K562 (cell line): ENCODE measurements around the gene AASDH. TPM values are rescaled to one million over a fixed set of nuclear protein-coding genes. Genes with fewer than 3 reads are reported as not detected.

ENCODE experiments used
- ARID2 ChIP-seq: fragments of 450-650 bp; IDR thresholded peaks from 2 replicates; pipeline ENCODE4 v1.6.1; 2017; ENCODE audit warnings: antibody characterized with exemption, mild to moderate bottlenecking
- CBX5 ChIP-seq: IDR thresholded peaks from 2 replicates; pipeline ENCODE4 v1.6.1; 2014; ENCODE audit warnings: low read depth, borderline replicate concordance
- PHF21A ChIP-seq: fragments of 450-650 bp; IDR thresholded peaks from 2 replicates; pipeline ENCODE4 v1.6.1; 2017; ENCODE audit warnings: low read depth, borderline replicate concordance
- PML ChIP-seq: IDR thresholded peaks from 2 replicates; pipeline ENCODE4 v1.6.1; 2012; ENCODE audit warnings: low read length, inconsistent platforms
- RBM34 ChIP-seq: fragments of 200-400 bp; formaldehyde crosslinking; IDR thresholded peaks from 2 replicates; pipeline ENCODE4 v1.6.1; 2018; ENCODE audit warnings: low read length, borderline replicate concordance; ENCODE audit not compliant: insufficient read depth
- SP2 ChIP-seq: IDR thresholded peaks from 2 replicates; pipeline ENCODE4 v1.6.1; 2011; ENCODE audit warnings: mild to moderate bottlenecking, low read depth, low read length, moderate library complexity; ENCODE audit not compliant: poor library complexity, severe bottlenecking; ENCODE audit errors: extremely low read depth
- TAF1 ChIP-seq: IDR thresholded peaks from 2 replicates; pipeline ENCODE4 v1.6.1; 2011; ENCODE audit warnings: mild to moderate bottlenecking, low read length, moderate library complexity; ENCODE audit not compliant: insufficient read depth, control insufficient read depth, severe bottlenecking; ENCODE audit errors: extremely low read depth
- TAF9B ChIP-seq: fragments of 450-650 bp; IDR thresholded peaks from 2 replicates; pipeline ENCODE4 v1.6.1; 2018; ENCODE audit warnings: mild to moderate bottlenecking; ENCODE audit not compliant: partially characterized antibody
- ZFPM2 ChIP-seq: fragments of 250-450 bp; sonication (Bioruptor Pico); IDR thresholded peaks from 2 replicates; pipeline ENCODE4 v1.5.1; 2022; ENCODE audit warnings: mild to moderate bottlenecking
- ZNF184 ChIP-seq: sonication (generic); formaldehyde crosslinking; IDR thresholded peaks from 2 replicates; pipeline ENCODE4 v1.5.0; 2020; ENCODE audit warnings: missing genetic modification reagents
- polyA plus RNA-seq, 8 experiments: library from polyadenylated mRNA; depleted of rRNA in 4 of 8; stranded (reverse) in 5 of 8; unstranded in 3 of 8; fragments of >200 nt; fragmentation: Nextera tagmentation in 2 of 8; fragmentation: Illumina TruSeq in 1 of 8; extraction: Ambion mirVana in 2 of 8; extraction: Trizol in 1 of 8; gene quantifications; 2 replicates each; pipeline versions ENCODE4 v1.2.1 to v1.2.3, GENCODE V29; 2011 to 2014; ENCODE audit warnings: inconsistent platforms in 1 of 8, missing spikeins in 1 of 8
- total RNA-seq, 7 experiments: library from RNA; depleted of rRNA in 6 of 7; stranded (reverse); fragments of >200 nt in 6 of 7; fragmentation: Illumina TruSeq in 2 of 7; extraction: Trizol in 2 of 7; gene quantifications; 2 replicates each; pipeline versions ENCODE4 v1.2.1 to v1.2.3, GENCODE V29; 2011 to 2021; ENCODE audit warnings: low replicate concordance in 1 of 7
- TF ChIP-seq, protein P1 (sequence below): fragments of 200-800 bp; sonication (Bioruptor generic); IDR thresholded peaks from 2 replicates; pipeline ENCODE4 v1.6.1; 2017; ENCODE audit warnings: missing genetic modification characterization, missing compliant biosample characterization
- TF ChIP-seq, protein P2 (sequence below): sonication (generic); formaldehyde crosslinking; IDR thresholded peaks from 2 replicates; pipeline ENCODE4 v1.4.0; 2020; ENCODE audit warnings: mild to moderate bottlenecking, missing genetic modification reagents
- TF ChIP-seq, protein P3 (sequence below): sonication (generic); formaldehyde crosslinking; IDR thresholded peaks from 2 replicates; pipeline ENCODE4 v1.8.1; 2022; ENCODE audit warnings: missing genetic modification reagents

Gene AASDH
- total and polyA plus RNA-seq, 9 of the 15 experiments (the other 6 are each of a cell fraction or from before 2014, with no cell fraction given): 8.6 to 29.7 (median 13.7) TPM

DNA sequence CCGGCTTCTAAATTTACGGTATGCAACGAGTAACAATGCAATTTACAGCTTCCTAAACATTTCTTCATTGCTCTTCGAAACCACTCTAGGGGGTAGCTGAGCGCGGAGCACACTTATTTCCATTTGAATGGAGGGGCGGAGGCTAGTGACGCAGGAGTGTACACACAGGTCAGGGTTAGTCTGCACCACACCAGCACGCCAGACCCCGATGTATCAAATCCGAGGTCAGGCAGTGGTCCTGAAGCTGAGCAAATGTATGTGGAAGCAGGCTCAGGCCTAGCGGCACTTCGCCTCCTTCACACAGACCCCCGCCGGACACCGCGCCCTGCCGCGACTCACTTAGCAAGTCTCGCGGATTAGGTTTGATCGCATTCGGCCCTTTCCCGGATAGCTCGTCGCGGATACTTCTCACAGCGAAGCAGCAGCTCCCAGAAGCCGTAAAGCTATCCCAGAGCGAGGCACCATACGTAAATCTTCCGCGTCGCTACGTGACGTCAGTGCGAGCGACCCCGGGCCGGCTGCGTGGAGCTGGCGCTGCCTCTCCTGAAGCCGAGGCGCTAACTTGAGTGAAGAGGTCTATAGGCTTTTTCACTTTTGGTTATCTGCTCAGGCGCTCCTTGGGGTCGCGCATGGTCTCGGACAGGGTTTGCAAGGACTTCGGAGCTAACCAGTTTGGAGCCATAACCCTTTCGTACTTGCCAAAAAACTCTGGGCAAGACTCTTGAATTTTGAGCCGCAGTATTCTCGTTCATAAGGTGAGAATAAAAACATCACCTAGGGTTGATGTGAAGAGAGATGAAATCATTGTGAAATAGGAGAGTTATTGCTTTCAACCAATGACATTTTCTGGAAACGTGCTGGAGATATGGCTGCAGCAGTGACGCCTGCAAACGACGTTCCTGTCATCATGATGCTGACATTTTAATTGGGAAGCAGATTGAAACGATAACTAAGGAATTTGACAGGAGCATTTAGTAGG is at the start of gene AASDH (continued):
- TF ChIP-seq, protein P1, sequence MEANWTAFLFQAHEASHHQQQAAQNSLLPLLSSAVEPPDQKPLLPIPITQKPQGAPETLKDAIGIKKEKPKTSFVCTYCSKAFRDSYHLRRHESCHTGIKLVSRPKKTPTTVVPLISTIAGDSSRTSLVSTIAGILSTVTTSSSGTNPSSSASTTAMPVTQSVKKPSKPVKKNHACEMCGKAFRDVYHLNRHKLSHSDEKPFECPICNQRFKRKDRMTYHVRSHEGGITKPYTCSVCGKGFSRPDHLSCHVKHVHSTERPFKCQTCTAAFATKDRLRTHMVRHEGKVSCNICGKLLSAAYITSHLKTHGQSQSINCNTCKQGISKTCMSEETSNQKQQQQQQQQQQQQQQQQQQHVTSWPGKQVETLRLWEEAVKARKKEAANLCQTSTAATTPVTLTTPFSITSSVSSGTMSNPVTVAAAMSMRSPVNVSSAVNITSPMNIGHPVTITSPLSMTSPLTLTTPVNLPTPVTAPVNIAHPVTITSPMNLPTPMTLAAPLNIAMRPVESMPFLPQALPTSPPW (CRISPR knock-in tag): 0 out of 2 replicates have a peak, but pooled peaks have one; percentile 3
- TF ChIP-seq PHF21A (no peak), ZFPM2 (no peak), RBM34 (no peak), ARID2 (no peak), TAF9B (peak; percentile 84), CBX5 (no peak), SP2 (no peak), PML (peak; percentile 68), ZNF184 (CRISPR knock-in tag) (no peak), TAF1 (peak; percentile 86)
- TF ChIP-seq, protein P2, sequence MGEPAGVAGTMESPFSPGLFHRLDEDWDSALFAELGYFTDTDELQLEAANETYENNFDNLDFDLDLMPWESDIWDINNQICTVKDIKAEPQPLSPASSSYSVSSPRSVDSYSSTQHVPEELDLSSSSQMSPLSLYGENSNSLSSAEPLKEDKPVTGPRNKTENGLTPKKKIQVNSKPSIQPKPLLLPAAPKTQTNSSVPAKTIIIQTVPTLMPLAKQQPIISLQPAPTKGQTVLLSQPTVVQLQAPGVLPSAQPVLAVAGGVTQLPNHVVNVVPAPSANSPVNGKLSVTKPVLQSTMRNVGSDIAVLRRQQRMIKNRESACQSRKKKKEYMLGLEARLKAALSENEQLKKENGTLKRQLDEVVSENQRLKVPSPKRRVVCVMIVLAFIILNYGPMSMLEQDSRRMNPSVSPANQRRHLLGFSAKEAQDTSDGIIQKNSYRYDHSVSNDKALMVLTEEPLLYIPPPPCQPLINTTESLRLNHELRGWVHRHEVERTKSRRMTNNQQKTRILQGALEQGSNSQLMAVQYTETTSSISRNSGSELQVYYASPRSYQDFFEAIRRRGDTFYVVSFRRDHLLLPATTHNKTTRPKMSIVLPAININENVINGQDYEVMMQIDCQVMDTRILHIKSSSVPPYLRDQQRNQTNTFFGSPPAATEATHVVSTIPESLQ (CRISPR knock-in tag): no peak
- TF ChIP-seq, protein P3, sequence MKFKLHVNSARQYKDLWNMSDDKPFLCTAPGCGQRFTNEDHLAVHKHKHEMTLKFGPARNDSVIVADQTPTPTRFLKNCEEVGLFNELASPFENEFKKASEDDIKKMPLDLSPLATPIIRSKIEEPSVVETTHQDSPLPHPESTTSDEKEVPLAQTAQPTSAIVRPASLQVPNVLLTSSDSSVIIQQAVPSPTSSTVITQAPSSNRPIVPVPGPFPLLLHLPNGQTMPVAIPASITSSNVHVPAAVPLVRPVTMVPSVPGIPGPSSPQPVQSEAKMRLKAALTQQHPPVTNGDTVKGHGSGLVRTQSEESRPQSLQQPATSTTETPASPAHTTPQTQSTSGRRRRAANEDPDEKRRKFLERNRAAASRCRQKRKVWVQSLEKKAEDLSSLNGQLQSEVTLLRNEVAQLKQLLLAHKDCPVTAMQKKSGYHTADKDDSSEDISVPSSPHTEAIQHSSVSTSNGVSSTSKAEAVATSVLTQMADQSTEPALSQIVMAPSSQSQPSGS (CRISPR knock-in tag): no peak
